ENCODE data around the gene C9orf43.
A peak's percentile ranks its signal among the peaks of the same experiment; 100 is the strongest.
"Not testable (repeated sequence)": the region's sequence is repeated elsewhere in the genome, so short reads cannot be mapped to it uniquely, and the experiment has no call there.

The C9orf43 gene

DNA sequence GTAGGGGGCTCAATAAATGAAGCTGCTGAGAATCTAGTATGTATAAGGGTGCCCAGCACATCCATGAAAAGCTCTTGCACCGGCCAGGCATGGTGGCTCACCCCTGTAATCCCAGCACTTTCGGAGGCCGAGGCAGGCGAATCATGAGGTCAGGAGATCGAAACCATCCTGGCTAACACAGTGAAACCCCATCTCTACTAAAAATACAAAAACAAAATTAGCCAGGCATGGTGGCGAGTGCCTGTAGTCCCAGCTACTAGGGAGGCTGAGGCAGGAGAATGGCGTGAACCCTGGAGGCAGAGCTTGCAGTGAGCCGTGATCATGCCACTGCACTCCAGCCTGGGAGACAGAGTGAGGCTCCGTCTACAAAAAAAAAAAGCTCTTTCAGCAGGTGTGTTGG lies 4.2 kb upstream of the C9orf43 start:
- not testable (repeated sequence) for DNase-seq (ENCODE audit: low read depth, low spot score); H3K4me3 ChIP-seq (ENCODE audit: low read length)

DNA sequence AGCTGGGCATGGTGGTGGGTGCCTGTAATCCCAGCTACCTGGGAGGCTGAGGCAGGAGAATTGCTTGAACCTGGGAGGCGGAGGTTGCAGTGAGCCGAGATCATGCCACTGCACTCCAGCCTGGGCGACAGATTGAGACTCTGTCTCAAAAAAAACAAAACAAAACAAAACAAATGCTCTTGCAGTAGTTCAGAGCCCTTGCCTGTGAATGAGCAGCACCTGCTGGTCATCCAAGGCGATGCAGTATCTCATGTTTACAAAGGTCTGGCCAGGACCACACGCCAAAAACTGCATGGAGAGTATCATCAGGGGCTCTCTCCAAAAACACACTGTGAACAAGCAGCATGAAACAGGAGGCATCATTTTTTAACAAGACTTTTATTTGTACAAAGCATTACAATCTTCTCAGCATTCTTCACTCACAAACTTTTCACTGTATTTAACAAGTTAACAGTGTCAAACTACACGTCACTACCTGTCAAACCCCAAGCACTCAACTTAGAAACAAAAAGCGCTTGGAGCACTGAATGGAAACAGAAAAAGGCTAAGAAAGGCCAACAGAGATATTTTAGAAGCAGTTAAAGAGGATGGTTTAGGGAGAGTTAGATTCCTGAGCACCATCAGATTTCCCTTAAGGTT lies 3.6 kb upstream of the C9orf43 start:
- peak; percentile 60 for DNase-seq (ENCODE audit: low read depth, low spot score)
- not testable (repeated sequence) for H3K4me3 ChIP-seq (ENCODE audit: low read length)

DNA sequence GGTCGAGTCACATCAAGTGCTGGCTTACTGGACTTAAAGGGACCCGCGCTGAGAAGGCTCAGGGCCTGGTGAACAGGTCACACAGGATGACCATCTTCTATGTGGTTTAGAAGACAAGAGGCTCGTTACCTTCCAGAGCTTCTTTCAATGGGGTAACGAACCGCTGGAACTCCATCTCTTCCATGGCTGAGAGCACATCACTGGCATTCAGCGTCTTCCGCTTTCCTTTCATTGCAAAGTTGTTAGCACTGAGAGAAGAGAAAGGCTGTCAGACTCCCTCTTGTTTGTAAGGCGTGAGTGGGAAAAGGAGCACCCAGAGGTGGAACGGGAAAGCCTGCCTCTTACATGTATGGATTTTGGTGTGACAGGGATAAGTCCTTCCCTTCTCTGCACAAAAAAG lies 1.1 kb upstream of the C9orf43 start:
- DNase-seq (ENCODE audit: low read depth, low spot score) = no peak
- peak overlapping the region; percentile 99 for H3K4me3 ChIP-seq (ENCODE audit: low read length)

DNA sequence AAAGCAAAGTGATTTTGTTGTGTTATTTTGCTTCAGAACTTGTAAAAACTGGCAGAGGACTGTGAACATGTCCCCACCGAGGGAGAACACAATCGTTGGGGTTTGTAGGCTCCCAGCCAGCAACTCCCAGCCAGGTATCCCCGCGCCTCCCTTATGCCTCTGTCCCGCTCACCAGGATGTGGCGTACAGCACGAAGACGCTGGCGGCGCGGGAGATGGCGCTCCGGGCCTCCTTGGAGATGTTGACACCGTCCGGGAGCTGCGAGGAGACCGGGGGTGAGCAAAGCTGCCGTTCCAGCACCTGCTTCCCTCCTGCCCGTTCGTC lies 702 bp upstream of the C9orf43 start:
- DNase-seq (ENCODE audit: low read depth, low spot score) = no peak
- peak overlapping the region; percentile 99 for H3K4me3 ChIP-seq (ENCODE audit: low read length)

DNA sequence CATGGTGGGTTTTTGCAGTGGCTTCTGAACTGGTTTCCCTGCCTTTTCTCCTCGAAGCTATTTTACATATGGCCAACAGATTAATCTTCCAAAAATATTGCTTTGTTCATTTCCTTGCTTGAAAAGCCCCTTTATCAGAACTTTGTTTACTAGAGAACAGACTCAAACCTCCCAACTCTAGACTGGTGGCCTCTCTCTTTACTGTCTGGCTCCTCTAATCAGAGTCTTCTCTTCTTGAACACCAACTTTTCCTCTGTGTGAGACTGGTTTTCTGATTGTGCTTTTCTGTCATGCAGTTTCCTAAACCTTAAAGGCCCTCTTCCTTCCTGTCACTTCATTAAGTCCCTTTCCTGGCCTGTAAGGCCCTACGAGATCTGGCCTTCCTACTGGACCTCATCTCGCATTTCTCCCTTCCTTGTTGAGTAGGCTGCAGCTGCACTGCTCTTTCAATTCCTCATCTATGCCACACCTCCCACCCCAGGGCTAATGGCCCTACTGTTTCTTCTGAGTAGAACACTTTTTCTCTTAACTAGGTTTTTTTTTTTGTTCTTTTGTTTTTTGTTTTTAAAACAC lies 5.7 kb downstream of the C9orf43 start:
- no peak for DNase-seq (ENCODE audit: low read depth, low spot score)
- no peak overlapping the region for H3K4me3 ChIP-seq (ENCODE audit: low read length)

DNA sequence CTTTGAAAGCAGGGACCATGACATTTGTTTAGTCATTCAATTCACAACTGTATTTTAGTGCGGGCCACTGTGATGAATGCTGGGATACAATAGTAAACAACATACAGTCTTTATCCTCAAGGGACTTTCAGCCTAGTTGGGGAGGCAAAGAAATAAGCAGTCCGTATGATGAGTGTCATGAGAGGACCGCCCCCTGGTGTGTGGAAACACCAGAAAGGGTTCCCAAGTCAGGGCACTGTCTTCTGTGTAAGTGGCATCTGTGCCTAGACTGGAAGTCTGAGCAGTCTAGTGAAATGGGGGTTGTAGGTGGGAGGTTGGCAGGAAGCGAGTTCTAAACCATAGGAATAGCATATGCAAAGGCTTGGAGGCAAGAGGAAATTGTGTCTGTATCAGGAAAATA lies 6.8 kb downstream of the C9orf43 start:
- DNase-seq (ENCODE audit: low read depth, low spot score) = no peak
- H3K4me3 ChIP-seq (ENCODE audit: low read length) = no peak overlapping the region

DNA sequence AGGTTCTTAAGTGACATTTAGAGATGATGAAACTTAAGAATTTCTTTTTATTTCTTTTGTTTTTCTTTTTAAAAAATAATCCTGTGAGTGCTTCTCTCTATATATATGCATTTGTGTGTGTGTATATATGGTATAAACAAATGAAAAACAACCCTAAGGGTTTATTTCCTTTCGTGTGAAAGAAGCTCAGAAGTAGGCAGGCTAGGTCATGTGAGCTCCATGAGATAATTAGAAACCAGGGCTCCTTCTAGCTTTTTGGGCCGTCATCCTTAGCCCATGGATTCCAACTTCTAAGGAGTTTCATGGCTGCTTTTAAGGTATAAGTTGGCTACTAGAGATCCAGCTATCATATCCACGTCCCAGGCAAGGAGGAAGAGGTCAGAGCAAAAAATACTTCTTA lies 11.2 kb downstream of the C9orf43 start:
- no peak overlapping the region for H3K4me3 ChIP-seq (ENCODE audit: low read length)

DNA sequence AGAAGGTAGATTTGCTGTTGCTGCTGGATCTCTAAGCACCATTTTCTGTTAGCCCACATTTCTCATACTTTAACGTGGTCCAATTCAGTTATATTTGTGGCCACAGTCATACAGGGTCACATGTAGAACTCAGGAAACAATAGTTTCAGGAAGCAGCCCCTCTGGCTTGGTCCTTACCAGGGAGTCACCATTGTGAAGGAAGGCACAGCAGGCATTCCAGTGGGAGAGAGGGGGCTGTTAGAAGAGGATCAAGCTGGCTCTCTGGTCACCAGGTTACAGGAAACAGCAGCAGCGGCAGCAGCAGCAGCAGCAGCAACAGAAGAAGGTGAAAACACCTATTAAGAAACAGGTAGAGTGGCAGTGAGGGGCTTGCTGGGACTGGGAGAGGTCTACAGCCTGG lies 14.5 kb downstream of the C9orf43 start:
- no peak for DNase-seq (ENCODE audit: low read depth, low spot score)

More for the DNA sequence above, 11.2 kb downstream of the C9orf43 start:
- no peak for DNase-seq (ENCODE audit: low read depth, low spot score)

DNA sequence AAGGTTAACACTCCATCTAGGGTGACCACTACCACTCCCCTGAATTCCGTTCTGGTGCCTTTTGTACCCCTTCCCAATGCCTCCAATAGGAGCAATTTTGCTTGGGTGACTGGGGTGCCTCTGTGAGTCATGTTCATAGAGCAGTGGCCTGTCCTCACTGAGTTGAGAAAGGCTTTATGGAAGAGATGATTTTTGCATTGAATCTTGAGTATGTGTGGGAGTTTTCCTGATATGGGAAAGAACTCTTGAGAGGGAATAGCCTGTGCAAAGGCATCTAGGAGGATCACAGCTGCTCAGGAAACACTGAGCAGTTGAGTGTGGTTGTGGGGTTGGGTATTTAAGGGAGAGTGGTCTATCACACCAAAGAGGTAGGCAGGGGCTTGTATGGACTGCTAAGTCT lies 16.2 kb downstream of the C9orf43 start:
- no peak for DNase-seq (ENCODE audit: low read depth, low spot score)
- no peak overlapping the region for H3K4me3 ChIP-seq (ENCODE audit: low read length)

More for the DNA sequence above, 14.5 kb downstream of the C9orf43 start:
- H3K4me3 ChIP-seq (ENCODE audit: low read length) = no peak overlapping the region

DNA sequence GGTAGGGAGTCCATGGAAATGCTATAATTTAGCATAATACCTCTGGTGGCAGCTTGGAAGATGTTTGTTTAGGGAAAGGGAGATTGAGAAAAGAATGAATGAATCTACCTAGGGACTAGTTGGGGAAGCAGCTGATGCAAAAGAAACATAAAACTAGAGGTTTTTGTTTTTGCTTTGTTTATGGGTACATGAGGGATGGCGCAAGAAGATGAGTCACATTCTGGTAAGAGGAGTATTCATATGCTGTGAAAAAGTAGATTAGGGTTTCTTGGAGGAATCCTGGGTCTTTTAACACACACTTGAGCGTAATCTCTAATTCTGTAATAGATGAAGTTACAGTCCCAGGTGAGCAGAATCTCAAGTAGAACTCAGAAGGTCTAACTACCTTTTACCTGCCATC lies 17.1 kb downstream of the C9orf43 start:
- no peak overlapping the region for H3K4me3 ChIP-seq (ENCODE audit: low read length)
- no peak for DNase-seq (ENCODE audit: low read depth, low spot score)

DNA sequence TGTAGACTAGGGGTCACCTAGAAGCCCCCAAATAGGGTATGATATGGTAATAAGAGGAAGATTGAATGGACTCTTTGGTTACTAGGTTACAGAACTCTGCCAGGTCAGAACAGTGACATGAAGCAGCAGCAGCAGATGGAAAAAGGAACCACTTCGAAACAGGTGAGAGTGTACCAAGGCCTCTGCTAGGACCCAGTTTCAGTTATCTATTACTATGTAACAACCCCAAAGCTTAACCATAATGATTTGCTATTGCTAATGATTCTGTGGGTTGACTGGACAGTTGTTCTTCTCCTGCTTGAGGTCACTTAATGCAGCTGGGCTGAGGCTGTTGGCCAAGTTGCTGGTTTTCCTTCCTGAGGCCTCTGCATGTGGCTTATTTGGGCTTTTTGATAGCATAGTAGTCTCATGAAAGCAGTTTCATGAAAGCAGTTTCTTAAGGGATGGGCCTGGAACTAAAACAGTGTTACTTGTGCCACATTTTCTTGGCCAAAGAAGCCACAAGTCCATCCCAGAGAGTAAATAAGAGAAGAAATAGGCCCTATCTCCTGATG lies 17.6 kb downstream of the C9orf43 start:
- no peak overlapping the region for H3K4me3 ChIP-seq (ENCODE audit: low read length)
- DNase-seq (ENCODE audit: low read depth, low spot score) = no peak

DNA sequence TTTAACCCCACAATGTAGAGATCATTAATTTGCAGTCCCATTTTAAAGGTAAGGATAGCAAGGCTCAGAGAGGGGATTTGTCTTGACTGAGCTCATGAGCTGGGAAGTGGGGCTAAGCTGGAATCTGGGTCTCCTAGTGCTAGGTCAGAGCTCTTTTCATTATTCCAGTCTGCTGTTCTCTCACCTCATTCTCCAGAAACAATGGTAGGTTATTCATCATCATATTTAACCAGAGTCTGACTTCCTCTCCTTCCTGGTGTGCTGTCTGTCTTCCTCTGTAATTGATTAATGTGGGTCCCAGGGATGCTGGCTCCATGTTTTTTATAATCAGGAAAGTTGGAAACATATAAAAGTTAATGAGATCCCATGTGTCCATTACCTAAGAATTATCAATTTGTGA lies 20.6 kb downstream of the C9orf43 start:
- H3K4me3 ChIP-seq (ENCODE audit: low read length) = no peak overlapping the region

DNA sequence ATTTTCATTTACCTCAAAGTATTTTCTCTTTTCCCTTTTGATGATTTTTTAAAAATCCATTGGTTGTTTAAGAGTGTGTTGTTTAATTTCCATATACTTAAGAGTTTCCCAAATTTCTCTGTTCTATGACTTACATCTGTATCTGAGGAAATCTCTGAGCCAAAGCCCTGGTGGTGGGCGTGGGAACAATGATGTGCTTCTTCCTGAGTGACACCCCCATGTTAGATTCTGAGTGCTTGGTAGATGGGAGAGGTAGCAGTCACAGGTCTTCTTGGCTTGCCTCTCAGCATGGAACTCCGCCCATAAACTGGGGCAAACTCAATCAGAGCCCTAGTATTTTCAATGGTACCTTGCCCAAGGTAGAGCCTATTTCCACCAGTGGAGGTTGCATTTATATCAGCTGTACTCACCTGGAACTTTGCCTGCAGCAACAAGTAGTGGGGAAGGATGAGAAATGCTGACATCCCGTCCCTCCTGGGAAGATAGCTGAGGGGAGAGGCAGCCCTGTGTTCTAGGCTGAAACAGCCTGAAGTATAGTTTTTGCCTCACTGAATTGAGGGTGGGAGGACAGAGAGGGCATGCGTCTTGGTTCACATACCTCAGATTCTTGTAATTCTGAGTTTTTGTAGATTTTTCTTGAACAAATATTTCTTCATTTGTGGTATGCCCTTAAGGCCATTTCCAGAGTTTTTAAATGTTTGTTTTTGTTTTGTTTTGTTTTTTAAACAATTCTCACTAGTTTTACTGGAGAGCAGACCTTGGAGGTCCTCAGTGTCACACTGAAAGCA lies 26.4 kb downstream of the C9orf43 start:
- no peak overlapping the region for H3K4me3 ChIP-seq (ENCODE audit: low read length)
- no peak for DNase-seq (ENCODE audit: low read depth, low spot score)

More for the DNA sequence above, 20.6 kb downstream of the C9orf43 start:
- DNase-seq (ENCODE audit: low read depth, low spot score) = no peak

DNA sequence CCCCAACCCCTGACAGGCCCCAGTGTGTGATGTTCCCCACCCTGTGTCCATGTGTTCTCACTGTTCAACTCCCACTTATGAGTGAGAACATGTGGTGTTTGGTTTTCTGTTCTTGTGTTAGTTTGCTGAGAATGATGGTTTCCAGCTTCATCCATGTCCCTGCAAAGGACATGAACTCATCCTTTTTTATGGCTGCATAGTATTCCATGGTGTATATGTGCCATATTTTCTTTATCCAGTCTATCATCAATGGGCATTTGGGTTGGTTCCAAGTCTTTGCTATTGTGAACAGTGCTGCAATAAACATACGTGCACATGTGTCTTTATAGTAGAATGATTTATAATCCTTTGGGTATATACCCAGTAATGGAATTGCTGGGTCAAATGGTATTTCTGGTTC lies 27.2 kb downstream of the C9orf43 start:
- not testable (repeated sequence) for H3K4me3 ChIP-seq (ENCODE audit: low read length); DNase-seq (ENCODE audit: low read depth, low spot score)

DNA sequence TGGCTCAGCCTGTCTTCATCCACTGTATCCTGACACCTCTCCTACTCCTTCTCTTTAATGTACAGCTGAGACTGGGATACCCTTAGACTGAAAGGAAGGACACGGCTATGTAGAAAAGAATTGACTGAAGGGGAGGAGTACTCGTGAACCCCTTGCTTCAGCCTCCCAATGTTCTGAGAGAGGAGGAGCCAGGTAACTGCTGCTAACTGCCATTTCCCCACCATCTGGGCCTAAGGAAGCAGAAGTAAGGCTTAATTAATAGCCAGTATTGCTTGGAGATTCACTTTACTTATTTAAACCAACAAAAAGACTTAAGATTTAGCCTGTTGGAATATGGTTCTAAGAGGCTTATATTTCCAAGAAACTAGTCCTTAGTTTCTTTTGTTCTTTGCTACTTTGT lies 34.2 kb downstream of the C9orf43 start:
- H3K4me3 ChIP-seq (ENCODE audit: low read length) = no peak overlapping the region
- no peak for DNase-seq (ENCODE audit: low read depth, low spot score)

DNA sequence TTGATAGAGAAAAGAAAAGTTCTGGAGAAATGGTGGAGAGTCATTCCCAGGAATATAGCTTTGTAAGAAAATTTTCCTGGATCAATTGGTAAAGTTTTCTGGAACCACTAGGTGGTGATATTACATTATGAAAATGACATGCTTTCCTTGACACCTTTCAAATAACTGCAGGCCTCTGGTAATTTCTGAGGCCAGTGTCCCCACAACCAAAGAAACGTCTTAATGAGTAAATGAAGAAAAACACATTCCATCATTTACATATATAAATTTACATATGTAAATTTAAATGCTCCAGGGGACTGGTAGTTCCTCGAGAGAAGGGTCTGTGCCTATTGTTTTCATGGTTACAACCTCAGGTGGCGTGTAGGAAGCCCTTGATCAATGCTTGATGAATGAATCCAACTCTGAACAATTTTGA lies 35.8 kb downstream of the C9orf43 start:
- H3K4me3 ChIP-seq (ENCODE audit: low read length) = no peak overlapping the region
- peak; percentile 19 for DNase-seq (ENCODE audit: low read depth, low spot score)

DNA sequence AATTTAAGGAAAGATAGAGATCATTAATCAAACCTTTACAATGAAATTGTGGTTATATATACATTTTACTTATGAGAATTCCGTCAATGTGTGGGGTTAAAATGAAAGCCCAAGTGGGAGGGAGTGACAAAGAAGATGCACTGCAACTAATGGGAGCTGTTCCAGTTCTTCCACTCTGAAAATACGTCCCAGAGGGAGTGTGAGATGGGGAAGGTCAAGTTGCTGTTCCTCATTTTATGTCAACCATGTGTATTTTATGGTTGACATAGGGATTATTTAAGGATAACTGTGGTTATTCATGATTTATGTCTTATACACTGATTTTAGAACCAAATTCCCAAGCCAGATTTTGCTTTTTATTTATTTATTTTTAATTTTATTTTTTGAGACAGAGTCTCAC lies 38.8 kb downstream of the C9orf43 start:
- no peak for DNase-seq (ENCODE audit: low read depth, low spot score)
- no peak overlapping the region for H3K4me3 ChIP-seq (ENCODE audit: low read length)

DNA sequence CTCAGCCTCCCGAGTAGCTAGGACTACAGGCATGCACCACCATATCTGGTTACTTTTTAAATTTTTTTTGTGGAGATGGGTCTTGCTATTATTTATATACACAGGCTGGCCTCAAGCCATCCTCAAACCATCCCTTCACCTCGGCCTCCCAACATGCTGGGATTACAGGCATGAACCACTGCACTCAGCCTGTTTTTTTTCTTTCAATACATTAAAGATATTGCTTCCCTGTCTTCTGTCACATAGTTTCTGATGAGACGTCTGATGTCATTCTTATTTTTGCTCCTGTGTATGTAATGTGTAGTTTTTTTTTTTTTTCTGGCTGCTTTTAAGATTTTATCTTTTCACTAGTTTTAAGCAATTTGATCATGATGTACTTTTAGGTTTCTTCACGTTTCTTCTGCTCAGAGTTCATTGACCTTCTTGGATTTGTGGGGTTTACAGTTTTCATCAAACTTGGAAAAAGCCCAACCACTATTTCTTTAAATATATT lies 41.6 kb downstream of the C9orf43 start:
- no peak for DNase-seq (ENCODE audit: low read depth, low spot score)
- no peak overlapping the region for H3K4me3 ChIP-seq (ENCODE audit: low read length)

DNA sequence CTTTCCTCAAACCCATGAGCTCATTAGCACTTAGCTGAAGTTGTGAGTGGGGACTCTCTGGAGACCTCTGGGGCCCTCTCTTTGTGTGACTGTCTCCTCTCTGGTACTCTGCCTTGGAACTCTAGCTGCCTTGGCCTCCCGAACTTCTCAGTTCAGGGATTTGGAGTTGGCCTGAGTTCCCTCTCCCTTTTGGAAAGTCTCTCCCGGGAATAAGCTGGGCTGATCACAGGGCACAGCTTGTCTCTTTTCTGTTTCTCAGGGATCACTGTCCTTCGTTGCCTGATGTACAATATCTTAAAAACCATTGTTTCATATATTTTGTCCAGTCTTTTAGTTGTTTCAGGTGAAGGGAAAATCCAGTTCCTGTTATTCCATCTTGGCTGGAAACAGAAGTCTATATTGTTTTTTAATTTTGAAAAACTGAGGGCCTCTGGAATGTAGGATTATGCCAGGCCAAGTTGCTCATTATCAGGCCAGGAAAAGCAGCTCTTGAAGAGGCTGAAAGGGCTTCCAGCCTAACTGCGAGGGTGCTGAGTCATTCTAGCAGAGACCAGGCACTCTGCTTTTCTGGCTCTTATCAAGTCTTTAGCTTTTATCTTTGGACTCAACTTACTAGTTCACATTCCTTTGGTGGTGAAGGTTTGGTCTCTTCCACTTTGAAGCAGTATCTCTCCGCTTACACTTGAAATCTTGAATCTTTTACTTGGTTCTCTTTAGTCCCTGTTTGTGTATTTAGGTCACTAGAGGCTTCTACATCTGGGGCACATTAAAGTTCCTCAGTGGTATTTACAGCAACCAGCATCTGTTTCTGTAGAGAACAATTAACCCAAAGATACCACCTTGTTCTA lies 44.6 kb downstream of the C9orf43 start:
- H3K4me3 ChIP-seq (ENCODE audit: low read length) = no peak overlapping the region
- DNase-seq (ENCODE audit: low read depth, low spot score) = peak; percentile 39

Data from Jurkat, Clone E6-1 (cell line).